ENCODE data around the gene SMYD1. TPM values are rescaled to one million over a fixed set of nuclear protein-coding genes. Genes with fewer than 3 reads are reported as not detected.

SMYD1 gene
- total and polyA plus RNA-seq, 4 experiments from 2014 or later: not detected

DNA sequence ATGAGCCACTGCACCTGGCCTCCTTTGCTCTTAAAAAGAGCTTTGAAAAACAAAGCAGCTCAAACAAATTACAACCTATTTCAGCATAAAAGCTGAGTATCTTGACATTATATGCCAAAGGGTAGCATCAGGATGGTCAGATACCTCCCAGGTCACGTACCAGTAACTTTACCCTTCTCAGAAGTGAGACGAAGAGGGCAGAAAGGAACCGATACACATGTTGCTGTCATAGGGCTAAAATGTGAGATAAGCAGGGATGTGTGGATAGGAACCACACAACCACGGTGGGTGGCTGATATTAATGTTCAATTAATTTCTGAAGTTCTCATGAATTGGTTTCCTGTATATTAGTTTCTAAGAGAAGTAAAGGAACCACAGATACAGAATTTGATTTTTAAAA is 38.7 kb upstream of the SMYD1 start:
- Mint-ChIP-seq H3K4me1 (peaks cover 0 to 7% (median 2%) of the 10 kb centered on the region in 4 donors), H3K9me3 (peaks cover 0 to 2% (median 0%) of the 10 kb centered on the region in 8 donors), H3K27me3 (no peaks in the 10 kb centered on the region), H3K27ac (no peak overlapping the region), H3K4me3 (no peak overlapping the region), H3K36me3 (peaks cover 35 to 38% of the 10 kb centered on the region in 2 donors)
- no peaks in the 10 kb centered on the region for H3K9me3 ChIP-seq (ENCODE audit: control insufficient read depth in 1 of 2, low read length in 2 of 2)
- no peak for DNase-seq
- peaks cover 19% of the 10 kb centered on the region for H3K36me3 ChIP-seq (ENCODE audit: insufficient read depth, low read length)
- no peak overlapping the region for H3K4me3 ChIP-seq (ENCODE audit: low read length in 2 of 2)
- POLR2A ChIA-PET (ENCODE audit: partially characterized antibody): no interaction called here
- H3K4me1 ChIP-seq (ENCODE audit: insufficient read depth, low read length): no peaks in the 10 kb centered on the region
- intact Hi-C loops (cut with micrococcal nuclease): no loop called here
- no peaks in the 10 kb centered on the region for H3K27me3 ChIP-seq (ENCODE audit: insufficient read depth, low read length)
- no peak overlapping the region for H3K27ac ChIP-seq (ENCODE audit: low read depth, low read length)
- CTCF ChIA-PET (ENCODE audit: partially characterized antibody): no interaction called here

GRCh38 chr2:88032070-88032702 is 35.4 kb upstream of the SMYD1 start:
- Histone ChIP-seq H3K27me3 (ENCODE audit: insufficient read depth, low read length) (no peaks in the 10 kb centered on the region), H3K36me3 (ENCODE audit: insufficient read depth, low read length) (peaks cover 19% of the 10 kb centered on the region), H3K9me3 (ENCODE audit: control insufficient read depth in 1 of 2, low read length in 2 of 2) (no peaks in the 10 kb centered on the region), H3K4me1 (ENCODE audit: insufficient read depth, low read length) (no peaks in the 10 kb centered on the region), H3K4me3 (ENCODE audit: low read length in 2 of 2) (no peak overlapping the region), H3K27ac (ENCODE audit: low read depth, low read length) (no peak overlapping the region)
- Mint-ChIP-seq H3K27me3 (no peaks in the 10 kb centered on the region), H3K9me3 (peaks cover 0 to 2% (median 0%) of the 10 kb centered on the region in 8 donors), H3K4me3 (no peak overlapping the region), H3K36me3 (peaks cover 44 to 51% of the 10 kb centered on the region in 2 donors), H3K4me1 (peaks cover 5 to 17% (median 11%) of the 10 kb centered on the region in 4 donors), H3K27ac (no peak overlapping the region)
- DNase-seq: no peak
- ChIA-PET POLR2A (ENCODE audit: partially characterized antibody) (no interaction called here), CTCF (ENCODE audit: partially characterized antibody) (interaction anchor here (0.9 kb wide), 1 partner anchor 28 kb away, joined by 4 read pairs; no protein-coding TSS in a partner anchor)
- intact Hi-C loops (cut with micrococcal nuclease): loop anchor here (1.0 kb wide), 1 partner anchor 17 kb away; no protein-coding TSS in a partner anchor

DNA sequence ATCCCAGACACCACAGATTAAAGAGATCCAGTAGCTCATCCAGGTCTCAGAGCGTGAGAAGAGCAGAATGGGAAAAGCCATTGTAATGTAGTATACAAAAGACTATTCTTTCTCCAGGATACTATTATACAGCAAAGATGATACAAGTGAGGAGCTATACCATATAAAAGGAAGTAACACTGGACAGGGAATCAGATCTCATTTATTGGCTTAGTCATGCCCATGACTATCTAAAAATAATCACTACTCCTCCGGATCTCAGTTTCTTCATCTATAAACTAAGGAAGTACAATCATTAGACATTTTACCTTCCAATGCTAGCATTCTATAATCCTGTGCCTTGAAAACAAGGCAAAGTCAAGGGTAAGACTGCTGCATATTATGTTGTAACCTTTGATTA is 31.4 kb upstream of the SMYD1 start:
- Histone ChIP-seq H3K9me3 (ENCODE audit: control insufficient read depth in 1 of 2, low read length in 2 of 2) (no peaks in the 10 kb centered on the region), H3K27me3 (ENCODE audit: insufficient read depth, low read length) (no peaks in the 10 kb centered on the region), H3K27ac (ENCODE audit: low read depth, low read length) (no peak overlapping the region), H3K4me1 (ENCODE audit: insufficient read depth, low read length) (no peaks in the 10 kb centered on the region), H3K36me3 (ENCODE audit: insufficient read depth, low read length) (peaks cover 4% of the 10 kb centered on the region), H3K4me3 (ENCODE audit: low read length in 2 of 2) (no peak overlapping the region)
- no peaks in the 10 kb centered on the region for H3K27me3 Mint-ChIP-seq
- ChIA-PET POLR2A (ENCODE audit: partially characterized antibody) (interaction anchor here (1.2 to 1.5 kb wide), 2 partner anchors 8 to 19 kb away, joined by 3 to 7 read pairs; no protein-coding TSS in a partner anchor), CTCF (ENCODE audit: partially characterized antibody) (interaction anchor here (1.1 to 2.3 kb wide), 2 partner anchors 24 to 36 kb away, joined by 3 to 13 read pairs; no protein-coding TSS in a partner anchor)
- peak overlapping the region in 2 of 7 donors; percentile 5 to 64 for H3K27ac Mint-ChIP-seq
- no peak for DNase-seq
- H3K9me3 Mint-ChIP-seq: no peaks in the 10 kb centered on the region
- intact Hi-C loops (cut with micrococcal nuclease): no loop called here
- no peak overlapping the region for H3K4me3 Mint-ChIP-seq
- H3K36me3 Mint-ChIP-seq: peaks cover 30 to 34% of the 10 kb centered on the region in 2 donors
- H3K4me1 Mint-ChIP-seq: peaks cover 20 to 35% (median 24%) of the 10 kb centered on the region in 4 donors

GRCh38 chr2:88036606-88037005 is 31.0 kb upstream of the SMYD1 start:
- DNase-seq: no peak
- Histone ChIP-seq H3K9me3 (ENCODE audit: control insufficient read depth in 1 of 2, low read length in 2 of 2) (no peaks in the 10 kb centered on the region), H3K27ac (ENCODE audit: low read depth, low read length) (no peak overlapping the region), H3K4me3 (ENCODE audit: low read length in 2 of 2) (no peak overlapping the region), H3K27me3 (ENCODE audit: insufficient read depth, low read length) (no peaks in the 10 kb centered on the region), H3K4me1 (ENCODE audit: insufficient read depth, low read length) (no peaks in the 10 kb centered on the region), H3K36me3 (ENCODE audit: insufficient read depth, low read length) (peaks cover 4% of the 10 kb centered on the region)
- Mint-ChIP-seq H3K27me3 (no peaks in the 10 kb centered on the region), H3K27ac (no peak overlapping the region), H3K36me3 (peaks cover 30 to 34% of the 10 kb centered on the region in 2 donors), H3K9me3 (no peaks in the 10 kb centered on the region), H3K4me1 (peaks cover 20 to 39% (median 27%) of the 10 kb centered on the region in 4 donors), H3K4me3 (no peak overlapping the region)
- intact Hi-C loops (cut with micrococcal nuclease): no loop called here
- ChIA-PET POLR2A (ENCODE audit: partially characterized antibody) (interaction anchor here (1.2 to 1.5 kb wide), 2 partner anchors 9 to 18 kb away, joined by 3 to 7 read pairs; no protein-coding TSS in a partner anchor), CTCF (ENCODE audit: partially characterized antibody) (interaction anchor here (1.1 to 2.3 kb wide), 2 partner anchors 24 to 36 kb away, joined by 3 to 13 read pairs; no protein-coding TSS in a partner anchor)

DNA sequence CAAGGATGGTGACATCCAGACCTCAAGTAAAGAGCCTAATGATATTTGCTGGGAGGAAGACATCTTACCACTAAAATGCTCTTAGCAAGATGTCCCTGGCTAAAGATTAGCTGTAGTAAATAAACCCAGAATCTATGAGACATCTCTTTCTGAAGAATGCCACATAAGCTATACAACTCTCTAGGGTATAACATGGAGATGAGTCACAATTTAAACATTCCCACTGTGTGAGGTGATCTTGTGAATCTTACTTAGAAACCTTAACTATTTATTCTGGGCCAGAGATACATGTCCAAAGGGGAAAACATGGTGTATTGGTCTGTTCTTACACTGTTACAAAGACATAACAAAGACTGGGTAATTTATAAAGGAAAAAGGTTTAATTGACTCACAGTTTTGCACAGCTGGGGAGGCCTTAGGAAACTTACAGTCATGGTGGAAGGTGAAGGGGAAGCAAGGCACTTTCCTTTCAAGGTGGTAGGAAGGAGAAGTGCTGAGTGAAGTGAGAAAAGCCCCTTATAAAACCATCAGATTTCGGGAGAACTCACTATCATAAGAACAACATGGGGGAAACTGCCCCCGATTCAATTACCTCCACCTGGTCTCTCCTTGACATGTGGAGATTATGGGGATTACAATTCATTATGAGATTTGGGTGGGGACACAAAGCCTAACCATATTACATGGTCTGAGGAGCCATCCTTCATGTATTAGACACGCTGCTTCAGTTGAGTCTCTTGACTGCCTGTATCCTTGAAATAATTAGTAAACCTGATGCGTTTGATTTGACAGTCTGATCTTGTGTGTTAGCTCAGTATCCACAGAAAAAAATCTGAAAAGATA is 29.1 kb upstream of the SMYD1 start:
- H3K4me3 ChIP-seq (ENCODE audit: low read length in 2 of 2): no peak overlapping the region
- no peak overlapping the region for H3K27ac ChIP-seq (ENCODE audit: low read depth, low read length)
- no peaks in the 10 kb centered on the region for H3K9me3 Mint-ChIP-seq
- no peak overlapping the region for H3K4me3 Mint-ChIP-seq
- no peaks in the 10 kb centered on the region for H3K9me3 ChIP-seq (ENCODE audit: control insufficient read depth in 1 of 2, low read length in 2 of 2)
- no peaks in the 10 kb centered on the region for H3K36me3 ChIP-seq (ENCODE audit: insufficient read depth, low read length)
- CTCF ChIA-PET (ENCODE audit: partially characterized antibody): interaction anchor here (0.8 to 2.3 kb wide), 4 partner anchors 11 to 122 kb away, joined by 3 to 13 read pairs (median 4); no protein-coding TSS in a partner anchor
- no peaks in the 10 kb centered on the region for H3K4me1 ChIP-seq (ENCODE audit: insufficient read depth, low read length)
- H3K27me3 ChIP-seq (ENCODE audit: insufficient read depth, low read length): no peaks in the 10 kb centered on the region
- peak overlapping the region in 1 of 7 donors; percentile 33 for H3K27ac Mint-ChIP-seq
- POLR2A ChIA-PET (ENCODE audit: partially characterized antibody): interaction anchor here (1.2 kb wide), 1 partner anchor 16 kb away, joined by 3 read pairs; no protein-coding TSS in a partner anchor
- peaks cover 22 to 30% of the 10 kb centered on the region in 2 donors for H3K36me3 Mint-ChIP-seq
- no peak for DNase-seq
- H3K27me3 Mint-ChIP-seq: no peaks in the 10 kb centered on the region
- H3K4me1 Mint-ChIP-seq: peaks cover 22 to 53% (median 36%) of the 10 kb centered on the region in 4 donors
- intact Hi-C loops (cut with micrococcal nuclease): no loop called here

GRCh38 chr2:88042476-88042875 is 25.1 kb upstream of the SMYD1 start:
- Histone ChIP-seq H3K9me3 (ENCODE audit: control insufficient read depth in 1 of 2, low read length in 2 of 2) (no peaks in the 10 kb centered on the region), H3K27me3 (ENCODE audit: insufficient read depth, low read length) (no peaks in the 10 kb centered on the region), H3K4me3 (ENCODE audit: low read length in 2 of 2) (no peak overlapping the region), H3K27ac (ENCODE audit: low read depth, low read length) (no peak overlapping the region), H3K4me1 (ENCODE audit: insufficient read depth, low read length) (no peaks in the 10 kb centered on the region), H3K36me3 (ENCODE audit: insufficient read depth, low read length) (no peaks in the 10 kb centered on the region)
- DNase-seq: no peak
- peaks cover 4 to 15% of the 10 kb centered on the region in 2 donors for H3K36me3 Mint-ChIP-seq
- ChIA-PET POLR2A (ENCODE audit: partially characterized antibody) (interaction anchor here (1.5 kb wide), 1 partner anchor 12 kb away, joined by 4 read pairs; no protein-coding TSS in a partner anchor), CTCF (ENCODE audit: partially characterized antibody) (interaction anchor here (2.4 kb wide), 1 partner anchor 18 kb away, joined by 8 read pairs; no protein-coding TSS in a partner anchor)
- peaks cover 25 to 53% (median 38%) of the 10 kb centered on the region in 4 donors for H3K4me1 Mint-ChIP-seq
- peak overlapping the region in 1 of 7 donors; percentile 60 for H3K27ac Mint-ChIP-seq
- H3K9me3 Mint-ChIP-seq: no peaks in the 10 kb centered on the region
- no peaks in the 10 kb centered on the region for H3K27me3 Mint-ChIP-seq
- intact Hi-C loops (cut with micrococcal nuclease): no loop called here
- no peak overlapping the region for H3K4me3 Mint-ChIP-seq
